ENCODE data around the gene ZFPL1.
"Not testable (repeated sequence)": the region's sequence is repeated elsewhere in the genome, so short reads cannot be mapped to it uniquely, and the experiment has no call there.

ZFPL1 gene

GRCh38 chr11:65115361-65116082 is 31.5 kb downstream of the ZFPL1 start:
- DNase-seq (ENCODE audit: low read depth), result no peak

GRCh38 chr11:65116370-65117205 is 32.6 kb downstream of the ZFPL1 start:
- DNase-seq (ENCODE audit: low read depth), result peak; percentile 46

- peak; percentile 100 for DNase-seq (ENCODE audit: low read depth)
Observed at GRCh38 chr11:65117206-65118096, 33.4 kb downstream of the ZFPL1 start, which contains the start of gene ZNHIT2. TSS of gene ZNHIT2 (minus strand) at chr11:65117701. CDS start at chr11:65117653, 48 bp downstream.

- DNase-seq (ENCODE audit: low read depth), result no peak
Observed at GRCh38 chr11:65118097-65118837, 34.2 kb downstream of the ZFPL1 start.

- not testable (repeated sequence) for DNase-seq (ENCODE audit: low read depth)
Observed at GRCh38 chr11:65118891-65119669, 35.1 kb downstream of the ZFPL1 start.

- no peak for DNase-seq (ENCODE audit: low read depth)
Observed at GRCh38 chr11:65119670-65119995, 35.6 kb downstream of the ZFPL1 start.

GRCh38 chr11:65120831-65121230 is 36.8 kb downstream of the ZFPL1 start:
- no peak for DNase-seq (ENCODE audit: low read depth)

GRCh38 chr11:65121447-65121864 is 37.4 kb downstream of the ZFPL1 start:
- DNase-seq (ENCODE audit: low read depth), result no peak

GRCh38 chr11:65121865-65122696 is 38.1 kb downstream of the ZFPL1 start, which contains the start of the genes FAU and MRPL49:
TSS of gene FAU (minus strand) at chr11:65122134. CDS start at chr11:65121813, 321 bp downstream.
TSS of gene MRPL49 (plus strand) at chr11:65122321. CDS start at chr11:65122347, 26 bp downstream.
- peak; percentile 98 for DNase-seq (ENCODE audit: low read depth)

GRCh38 chr11:65124480-65125196 is 40.6 kb downstream of the ZFPL1 start:
- no peak for DNase-seq (ENCODE audit: low read depth)

GRCh38 chr11:65125197-65126056 is 41.4 kb downstream of the ZFPL1 start:
- no peak for DNase-seq (ENCODE audit: low read depth)

GRCh38 chr11:65126624-65127274 is 42.7 kb downstream of the ZFPL1 start:
- no peak for DNase-seq (ENCODE audit: low read depth)

GRCh38 chr11:65127473-65128181 is 43.6 kb downstream of the ZFPL1 start:
- no peak for DNase-seq (ENCODE audit: low read depth)

- DNase-seq (ENCODE audit: low read depth), result no peak
Observed at GRCh38 chr11:65128182-65129145, 44.4 kb downstream of the ZFPL1 start.

- DNase-seq (ENCODE audit: low read depth), result no peak
Observed at GRCh38 chr11:65129649-65130441, 45.8 kb downstream of the ZFPL1 start.
